H1 (cell line): ENCODE data around the gene BPIFA2. TPM values are rescaled to one million over a fixed set of nuclear protein-coding genes. Genes with fewer than 3 reads are reported as not detected.

ENCODE experiments used
- EP300 ChIP-seq, 2 experiments: IDR thresholded peaks; 1 replicate in 1 of 2; 2 replicates in 1 of 2; pipeline ENCODE4 v1.6.1; 2011 to 2012; ENCODE audit warnings: low read depth in 2 of 2, low read length in 2 of 2, mild to moderate bottlenecking in 2 of 2, borderline replicate concordance in 1 of 2, inconsistent platforms in 1 of 2, moderate library complexity in 1 of 2
- FOSL1 ChIP-seq: IDR thresholded peaks from 2 replicates; pipeline ENCODE4 v1.6.1; 2011; ENCODE audit warnings: mild to moderate bottlenecking, low read depth, low read length, moderate library complexity; ENCODE audit not compliant: insufficient read depth
- HDAC6 ChIP-seq: IDR thresholded peaks from one replicate; pipeline ENCODE4 v1.7.1; 2012; ENCODE audit warnings: low read depth, mild to moderate bottlenecking, inconsistent platforms, low read length, moderate library complexity
- MAX ChIP-seq: IDR thresholded peaks from 2 replicates; pipeline ENCODE4 v1.6.1; 2012; ENCODE audit warnings: inconsistent platforms
- SIRT6 ChIP-seq: IDR thresholded peaks from one replicate; pipeline ENCODE4 v1.7.1; 2012; ENCODE audit warnings: low read length, inconsistent platforms
- YY1 ChIP-seq: IDR thresholded peaks from 2 replicates; pipeline ENCODE4 v1.6.1; 2011; ENCODE audit warnings: low read depth, mild to moderate bottlenecking, low read length
- polyA plus RNA-seq, 7 experiments: library from polyadenylated mRNA; depleted of rRNA in 3 of 7; stranded (reverse) in 5 of 7; unstranded in 2 of 7; fragments of >200 nt in 5 of 7; fragments of 200-250 nt in 2 of 7; gene quantifications; 1 replicate in 5 of 7; 2 replicates in 1 of 7; 4 replicates in 1 of 7; pipeline versions ENCODE4 v1.2.1 to v1.2.3, GENCODE V29; 2011 to 2013; ENCODE audit warnings: missing spikeins in 2 of 7, mixed read lengths in 2 of 7
- total RNA-seq: library from RNA; stranded (reverse); fragmentation: NEBNext Ultra II Directional; extraction: Animal tissue kit (Norgen Biotek cat#: 25700); gene quantifications from 2 replicates; pipeline ENCODE4 v1.2.1, GENCODE V29; 2021

The BPIFA2 gene
- total and polyA plus RNA-seq, 2 of the 8 experiments (the other 6 are each of a cell fraction or from before 2014, with no cell fraction given) = not detected

- TF ChIP-seq FOSL1 (no peak), YY1 (no peak), EP300 (IDR thresholded peaks at IDR 0.05; ENCODE audit: borderline replicate concordance in 1 of 2, low read depth in 2 of 2, low read length in 2 of 2) (no peak), SIRT6 (no peak), MAX (no peak), HDAC6 (no peak)
- TF ChIP-seq, all 59 proteins: peak for 0
Observed at GRCh38 chr20:33175123-33175522, 7.2 kb downstream of the BPIFA2 start (continued).
